GM12865 (cell line): Measurements from ENCODE around the gene BMAL1.
"Not testable (repeated sequence)": the region's sequence is repeated elsewhere in the genome, so short reads cannot be mapped to it uniquely, and the experiment has no call there.

Experiments
- DNase-seq: peaks from one replicate; pipeline ENCODE4 v3.0.0; 2010; ENCODE audit warnings: low read depth
- H3K4me3 ChIP-seq: 2 replicates; pipeline ENCODE4 v1.5.1; 2011; ENCODE audit warnings: mild to moderate bottlenecking, low read depth, low read length, control low read depth
- CTCF ChIP-seq: IDR thresholded peaks from 2 replicates; pipeline ENCODE4 v1.5.1; 2011; ENCODE audit warnings: low read length, control low read depth, low read depth, inconsistent platforms; ENCODE audit not compliant: insufficient read depth; ENCODE audit errors: missing control alignments

Gene BMAL1

GRCh38 chr11:13429288-13429687 is 151.7 kb downstream of the BMAL1 start:
- TF ChIP-seq CTCF, result no peak
- H3K4me3 ChIP-seq, result no peak overlapping the region
- no peak for DNase-seq

- TF ChIP-seq CTCF, result no peak
- no peak for DNase-seq
- no peak overlapping the region for H3K4me3 ChIP-seq
These were observed 152.2 kb downstream of the BMAL1 start for GRCh38 chr11:13429836-13430235.

GRCh38 chr11:13433437-13433836 is 155.8 kb downstream of the BMAL1 start:
- DNase-seq, result no peak
- no peak for TF ChIP-seq CTCF
- H3K4me3 ChIP-seq, result no peak overlapping the region

GRCh38 chr11:13434247-13435205 is 156.9 kb downstream of the BMAL1 start:
- TF ChIP-seq CTCF, result no peak
- H3K4me3 ChIP-seq, result no peak overlapping the region
- DNase-seq, result no peak

- H3K4me3 ChIP-seq, DNase-seq: not testable (repeated sequence)
These were observed 159.2 kb downstream of the BMAL1 start for GRCh38 chr11:13436836-13437235.
